Left ventricle myocardium superior (tissue), 1 donor: ENCODE measurements around the gene PGGT1B. TPM values are rescaled to one million over a fixed set of nuclear protein-coding genes. Genes with fewer than 3 reads are reported as not detected.

Source experiments
- ATAC-seq: fragments of 200-7000 bp; cut with Tn5 transposase; one replicate; pipeline ENCODE4 v1.9.1; 2020; ENCODE audit warnings: mild to moderate bottlenecking, moderate library complexity
- DNase-seq: peaks from one replicate; pipeline ENCODE4 v3.0.0-alpha.2; 2020
- intact Hi-C: fragments of 100-400 bp; cut with micrococcal nuclease; formaldehyde crosslinking; loops from one replicate; pipeline ENCODE4 v1.11.0; 2022
- total RNA-seq: library from RNA; stranded (reverse); fragmentation: NEBNext Ultra II Directional; extraction: Animal tissue kit (Norgen Biotek cat#: 25700); gene quantifications from one replicate; pipeline ENCODE4 v1.2.1, GENCODE V29; 2021
- donor health status: DM: no; HTN: yes; CAD: no; lungs with severe emphysema.

Gene PGGT1B
- total RNA-seq, 1 donor from 2014 or later: 23.4 TPM

GRCh38 chr5:115191474-115192031 is 71.1 kb downstream of the PGGT1B start:
- ATAC-seq: no peak
- DNase-seq: no peak
- intact Hi-C loops: no loop called here

- no peak for DNase-seq
- intact Hi-C loops: no loop called here
- ATAC-seq: no peak
Observed at GRCh38 chr5:115190388-115190787, 72.3 kb downstream of the PGGT1B start.

GRCh38 chr5:115189866-115190265 is 72.8 kb downstream of the PGGT1B start:
- DNase-seq (no peak), ATAC-seq (no peak)
- intact Hi-C loops: no loop called here

- intact Hi-C loops: no loop called here
- DNase-seq (no peak), ATAC-seq (no peak)
Observed at GRCh38 chr5:115186794-115187193, 75.9 kb downstream of the PGGT1B start.

- DNase-seq (no peak), ATAC-seq (no peak)
- intact Hi-C loops: no loop called here
Observed at GRCh38 chr5:115184770-115185169, 77.9 kb downstream of the PGGT1B start.

- DNase-seq: no peak
- intact Hi-C loops: no loop called here
- no peak for ATAC-seq
Observed at GRCh38 chr5:115181757-115182156, 80.9 kb downstream of the PGGT1B start.

- peak; percentile 39 for DNase-seq
- intact Hi-C loops: no loop called here
- peak; percentile 67 for ATAC-seq
Observed at GRCh38 chr5:115180165-115180709, 82.4 kb downstream of the PGGT1B start.

- DNase-seq (peak; percentile 31), ATAC-seq (peak; percentile 60)
- intact Hi-C loops: no loop called here
Observed at GRCh38 chr5:115179394-115180164, 83.1 kb downstream of the PGGT1B start.

- intact Hi-C loops: no loop called here
- DNase-seq: no peak
- ATAC-seq: peak; percentile 15
Observed at GRCh38 chr5:115179030-115179393, 83.7 kb downstream of the PGGT1B start.

- no peak for DNase-seq
- intact Hi-C loops: no loop called here
- ATAC-seq: no peak
Observed at GRCh38 chr5:115170929-115171510, 91.7 kb downstream of the PGGT1B start.

- ATAC-seq (peak; percentile 79), DNase-seq (peak; percentile 26)
- intact Hi-C loops: no loop called here
Observed at GRCh38 chr5:115170134-115170928, 92.3 kb downstream of the PGGT1B start.

- peak; percentile 95 for DNase-seq
- intact Hi-C loops: no loop called here
Observed at GRCh38 chr5:115169487-115170133, 93.1 kb downstream of the PGGT1B start, which contains the start of gene TRIM36. TSS of gene TRIM36 (minus strand) at chr5:115169908. CDS start at chr5:115169634, 274 bp downstream.

GRCh38 chr5:115168829-115169486 is 93.7 kb downstream of the PGGT1B start:
- DNase-seq (peak; percentile 54), ATAC-seq (peak; percentile 34)
- intact Hi-C loops: no loop called here

More at GRCh38 chr5:115169487-115170133, 93.1 kb downstream of the PGGT1B start, which contains the start of gene TRIM36:
- peak; percentile 99 for ATAC-seq

GRCh38 chr5:115166744-115167393 is 95.8 kb downstream of the PGGT1B start:
- DNase-seq: no peak
- no peak for ATAC-seq
- intact Hi-C loops: no loop called here

- DNase-seq (no peak), ATAC-seq (no peak)
- intact Hi-C loops: no loop called here
Observed at GRCh38 chr5:115165790-115166189, 96.9 kb downstream of the PGGT1B start.

- no peak for ATAC-seq
- DNase-seq: no peak
- intact Hi-C loops: no loop called here
Observed at GRCh38 chr5:115160975-115161475, 101.7 kb downstream of the PGGT1B start.
